Epithelial cell of proximal tubule (primary cell): Measurements from ENCODE around the gene SNRPD2. TPM values are rescaled to one million over a fixed set of nuclear protein-coding genes. Genes with fewer than 3 reads are reported as not detected.

Source experiments
- DNase-seq: peaks from one replicate; pipeline ENCODE4 v3.0.0-alpha.2; 2011; ENCODE audit warnings: low read depth
- H3K4me3 ChIP-seq: 2 replicates; pipeline ENCODE4 v1.5.1; 2011; ENCODE audit warnings: low read depth, mild to moderate bottlenecking, low read length
- CTCF ChIP-seq: conservative IDR thresholded peaks from 2 replicates; pipeline ENCODE4 v1.5.1; 2012; ENCODE audit warnings: low read depth, mild to moderate bottlenecking, low read length
- total RNA-seq: library from RNA; depleted of rRNA; stranded (reverse); fragments of >200 nt; gene quantifications from 2 replicates; pipeline ENCODE4 v1.2.3, GENCODE V29; 2015

SNRPD2 gene
- total RNA-seq, 1 donor from 2014 or later: 331 TPM

GRCh38 chr19:45717983-45718650, 26.4 kb upstream of the SNRPD2 start:
- no peak for TF ChIP-seq CTCF
- no peak for DNase-seq
- peak overlapping the region; percentile 97 for H3K4me3 ChIP-seq

GRCh38 chr19:45717131-45717982, 25.6 kb upstream of the SNRPD2 start:
- TF ChIP-seq CTCF: peak; percentile 31
- peak overlapping the region; percentile 97 for H3K4me3 ChIP-seq

GRCh38 chr19:45716359-45717130, 24.8 kb upstream of the SNRPD2 start:
- TF ChIP-seq CTCF: no peak
- no peak for DNase-seq
- H3K4me3 ChIP-seq: peak overlapping the region; percentile 97

More at GRCh38 chr19:45717131-45717982, 25.6 kb upstream of the SNRPD2 start:
- peak; percentile 98 for DNase-seq

GRCh38 chr19:45715139-45715538, 23.4 kb upstream of the SNRPD2 start:
- TF ChIP-seq CTCF: no peak
- H3K4me3 ChIP-seq: no peak overlapping the region
- DNase-seq: no peak

- DNase-seq: no peak
- no peak overlapping the region for H3K4me3 ChIP-seq
- no peak for TF ChIP-seq CTCF
Measured at GRCh38 chr19:45713141-45713540, 21.4 kb upstream of the SNRPD2 start.

GRCh38 chr19:45712699-45713067, 20.9 kb upstream of the SNRPD2 start:
- TF ChIP-seq CTCF: no peak
- H3K4me3 ChIP-seq: no peak overlapping the region
- no peak for DNase-seq
